WTC11 (cell line): Measurements from ENCODE around the gene ZFAND6.
"Not testable (repeated sequence)": the region's sequence is repeated elsewhere in the genome, so short reads cannot be mapped to it uniquely, and the experiment has no call there.

Experiments used
- CBFB ChIP-seq: sonication (generic); formaldehyde crosslinking; IDR thresholded peaks from 2 replicates; pipeline ENCODE4 v1.8.1; 2022; ENCODE audit warnings: mild to moderate bottlenecking, low read depth, missing genetic modification reagents
- ESRRA ChIP-seq: sonication (generic); formaldehyde crosslinking; IDR thresholded peaks from 2 replicates; pipeline ENCODE4 v1.8.1; 2022; ENCODE audit warnings: mild to moderate bottlenecking, missing genetic modification reagents, borderline replicate concordance
- HMGXB4 ChIP-seq: sonication (generic); formaldehyde crosslinking; IDR thresholded peaks from 2 replicates; pipeline ENCODE4 v1.8.1; 2023; ENCODE audit warnings: mild to moderate bottlenecking, moderate library complexity, missing genetic modification reagents
- SMAD3 ChIP-seq: sonication (generic); formaldehyde crosslinking; IDR thresholded peaks from 2 replicates; pipeline ENCODE4 v1.8.0; 2022; ENCODE audit warnings: missing genetic modification reagents, mild to moderate bottlenecking, borderline replicate concordance
- SOX15 ChIP-seq: fragments of 250-450 bp; sonication (Bioruptor Pico); IDR thresholded peaks from 2 replicates; pipeline ENCODE4 v1.9.0; 2021; ENCODE audit warnings: mild to moderate bottlenecking
- TF ChIP-seq, protein P1 (sequence below): fragments of 200-600 bp; IDR thresholded peaks from 2 replicates; pipeline ENCODE4 v1.8.0; 2022; ENCODE audit warnings: antibody characterized with exemption
- TF ChIP-seq, protein P2 (sequence below): fragments of 250-450 bp; sonication (Bioruptor Pico); IDR thresholded peaks from 2 replicates; pipeline ENCODE4 v1.9.0; 2021; ENCODE audit warnings: mild to moderate bottlenecking

DNA sequence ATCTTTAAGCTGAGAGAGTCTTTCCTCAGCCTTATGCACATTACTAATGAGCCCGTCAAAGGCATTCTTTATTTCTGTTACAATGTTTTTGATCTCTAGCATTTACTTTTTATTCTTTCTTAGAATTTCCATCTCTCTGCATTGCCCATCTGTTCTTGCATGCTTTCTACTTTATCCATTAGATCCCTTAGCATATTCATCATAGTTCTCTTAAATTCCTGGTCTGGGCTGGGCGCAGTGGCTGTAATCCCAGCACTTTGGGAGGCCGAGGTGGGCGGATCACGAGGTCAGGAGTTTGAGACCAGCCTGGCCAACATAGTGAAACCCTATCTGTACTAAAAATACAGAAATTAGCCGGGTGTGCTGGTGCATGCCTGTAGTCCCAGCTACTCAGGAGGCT, 39.3 kb upstream of the ZFAND6 start:
- TF ChIP-seq SMAD3 (CRISPR knock-in tag); HMGXB4 (CRISPR knock-in tag); CBFB (CRISPR knock-in tag); ESRRA (CRISPR knock-in tag); SOX15: not testable (repeated sequence)
- TF ChIP-seq, protein P1, sequence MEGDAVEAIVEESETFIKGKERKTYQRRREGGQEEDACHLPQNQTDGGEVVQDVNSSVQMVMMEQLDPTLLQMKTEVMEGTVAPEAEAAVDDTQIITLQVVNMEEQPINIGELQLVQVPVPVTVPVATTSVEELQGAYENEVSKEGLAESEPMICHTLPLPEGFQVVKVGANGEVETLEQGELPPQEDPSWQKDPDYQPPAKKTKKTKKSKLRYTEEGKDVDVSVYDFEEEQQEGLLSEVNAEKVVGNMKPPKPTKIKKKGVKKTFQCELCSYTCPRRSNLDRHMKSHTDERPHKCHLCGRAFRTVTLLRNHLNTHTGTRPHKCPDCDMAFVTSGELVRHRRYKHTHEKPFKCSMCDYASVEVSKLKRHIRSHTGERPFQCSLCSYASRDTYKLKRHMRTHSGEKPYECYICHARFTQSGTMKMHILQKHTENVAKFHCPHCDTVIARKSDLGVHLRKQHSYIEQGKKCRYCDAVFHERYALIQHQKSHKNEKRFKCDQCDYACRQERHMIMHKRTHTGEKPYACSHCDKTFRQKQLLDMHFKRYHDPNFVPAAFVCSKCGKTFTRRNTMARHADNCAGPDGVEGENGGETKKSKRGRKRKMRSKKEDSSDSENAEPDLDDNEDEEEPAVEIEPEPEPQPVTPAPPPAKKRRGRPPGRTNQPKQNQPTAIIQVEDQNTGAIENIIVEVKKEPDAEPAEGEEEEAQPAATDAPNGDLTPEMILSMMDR, result not testable (repeated sequence)
- TF ChIP-seq, protein P2, sequence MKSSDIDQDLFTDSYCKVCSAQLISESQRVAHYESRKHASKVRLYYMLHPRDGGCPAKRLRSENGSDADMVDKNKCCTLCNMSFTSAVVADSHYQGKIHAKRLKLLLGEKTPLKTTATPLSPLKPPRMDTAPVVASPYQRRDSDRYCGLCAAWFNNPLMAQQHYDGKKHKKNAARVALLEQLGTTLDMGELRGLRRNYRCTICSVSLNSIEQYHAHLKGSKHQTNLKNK (CRISPR knock-in tag), result not testable (repeated sequence)
